Measurements from ENCODE around the gene SLC33A1. TPM values are rescaled to one million over a fixed set of nuclear protein-coding genes. Genes with fewer than 3 reads are reported as not detected.
"Not testable (repeated sequence)": the region's sequence is repeated elsewhere in the genome, so short reads cannot be mapped to it uniquely, and the experiment has no call there.

Gene SLC33A1
- total RNA-seq, 2 experiments from 2014 or later: 24.1 to 24.4 TPM

- CTCF ChIA-PET: interaction anchor here (1.2 to 3.5 kb wide), 5 partner anchors 9 to 67 kb away, joined by 3 to 17 read pairs (median 7); partner anchors contain the start of genes C3orf33 and SLC33A1
- Mint-ChIP-seq H3K4me3 (no peak overlapping the region), H3K27me3 (no peaks in the 10 kb centered on the region), H3K4me1 (peaks cover 41% of the 10 kb centered on the region), H3K27ac (no peak overlapping the region), H3K36me3 (peaks cover 9% of the 10 kb centered on the region), H3K9me3 (ENCODE audit: low read depth) (no peaks in the 10 kb centered on the region)
- ATAC-seq (no peak), DNase-seq (no peak)
Measured at GRCh38 chr3:155872904-155873646, 18.8 kb upstream of the SLC33A1 start.

- H3K9me3 Mint-ChIP-seq (ENCODE audit: low read depth): no peaks in the 10 kb centered on the region
- H3K27me3 Mint-ChIP-seq: no peaks in the 10 kb centered on the region
- DNase-seq (no peak), ATAC-seq (no peak)
- peaks cover 7% of the 10 kb centered on the region for H3K36me3 Mint-ChIP-seq
- CTCF ChIA-PET: interaction anchor here (0.8 to 3.5 kb wide), 12 partner anchors 9 to 520 kb away, joined by 3 to 51 read pairs (median 3); partner anchors contain the start of genes C3orf33 and SLC33A1
- H3K4me1 Mint-ChIP-seq: peaks cover 33% of the 10 kb centered on the region
- H3K27ac Mint-ChIP-seq: peak overlapping the region; percentile 91
- H3K4me3 Mint-ChIP-seq: peak overlapping the region; percentile 93
Measured at GRCh38 chr3:155871746-155872158, 17.5 kb upstream of the SLC33A1 start.

DNA sequence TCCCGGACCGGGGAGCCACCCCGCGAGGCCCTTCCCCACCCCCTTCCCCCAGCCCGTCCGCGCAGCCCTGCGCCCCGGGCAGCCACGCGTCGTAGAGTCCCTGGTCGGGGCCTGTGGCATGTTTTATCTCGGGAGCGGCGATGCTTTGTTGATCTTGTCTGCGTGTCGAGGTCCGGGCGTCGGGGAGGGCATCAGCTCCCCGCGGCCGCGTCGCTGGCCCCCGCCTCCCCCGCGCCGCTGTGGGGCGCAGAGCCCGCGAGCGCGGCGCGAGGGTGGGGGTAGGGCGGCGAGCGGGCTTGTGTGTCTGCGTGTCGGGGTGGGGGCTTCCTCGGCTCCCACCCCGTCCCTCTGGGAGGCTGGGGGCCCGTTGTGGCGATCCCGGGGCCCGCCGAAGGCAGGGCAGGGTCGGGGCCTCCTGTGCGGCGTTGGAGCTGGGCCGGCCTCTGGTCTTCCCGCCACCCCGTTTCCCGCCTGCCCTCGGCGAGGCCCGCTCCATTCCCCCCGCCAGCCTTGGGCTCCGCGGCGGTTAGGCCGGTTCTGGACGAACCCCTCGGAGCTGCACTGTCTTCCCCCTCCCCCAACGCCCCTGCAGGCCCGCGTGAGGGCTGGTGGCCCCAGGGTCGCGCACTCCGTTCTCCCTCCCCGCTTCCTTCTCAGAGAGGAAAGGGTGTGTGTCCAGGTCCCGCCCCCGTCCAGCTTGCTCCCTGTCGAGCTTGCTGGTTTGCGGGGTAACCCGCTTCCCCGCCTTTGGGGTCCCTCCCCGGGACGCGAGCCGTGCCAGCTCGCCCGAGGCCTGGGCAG is 16.9 kb upstream of the SLC33A1 start:
- Mint-ChIP-seq H3K27ac (peak overlapping the region; percentile 91), H3K4me1 (peaks cover 32% of the 10 kb centered on the region), H3K9me3 (ENCODE audit: low read depth) (no peaks in the 10 kb centered on the region), H3K4me3 (peak overlapping the region; percentile 93), H3K36me3 (peaks cover 5% of the 10 kb centered on the region), H3K27me3 (no peaks in the 10 kb centered on the region)
- peak; percentile 26 for ATAC-seq
- CTCF ChIA-PET: interaction anchor here (0.8 to 3.5 kb wide), 11 partner anchors 9 to 519 kb away, joined by 3 to 51 read pairs (median 3); partner anchors contain the start of genes C3orf33 and SLC33A1
- peak; percentile 77 for DNase-seq

- H3K4me3 Mint-ChIP-seq: peak within 1 kb of the TSS; percentile 93
- H3K27ac Mint-ChIP-seq: peak within 1 kb of the TSS; percentile 94
- no peaks in the 10 kb centered on the region for H3K9me3 Mint-ChIP-seq (ENCODE audit: low read depth)
- H3K27me3 Mint-ChIP-seq: no peaks in the 10 kb centered on the region
- peak; percentile 96 for DNase-seq
- CTCF ChIA-PET: interaction anchor here (0.6 to 3.5 kb wide), 13 partner anchors 9 to 516 kb away, joined by 3 to 51 read pairs (median 3); partner anchors contain the start of genes C3orf33 and SLC33A1
- ATAC-seq: peak; percentile 91
- peaks cover 30% of the 10 kb centered on the region for H3K4me1 Mint-ChIP-seq
- peaks cover 4% of the 10 kb centered on the region for H3K36me3 Mint-ChIP-seq
Measured at GRCh38 chr3:155870133-155870944, 16.1 kb upstream of the SLC33A1 start, which contains the start of gene GMPS. TSS of gene GMPS (plus strand) at chr3:155870650. CDS start at chr3:155870871, 221 bp downstream.

DNA sequence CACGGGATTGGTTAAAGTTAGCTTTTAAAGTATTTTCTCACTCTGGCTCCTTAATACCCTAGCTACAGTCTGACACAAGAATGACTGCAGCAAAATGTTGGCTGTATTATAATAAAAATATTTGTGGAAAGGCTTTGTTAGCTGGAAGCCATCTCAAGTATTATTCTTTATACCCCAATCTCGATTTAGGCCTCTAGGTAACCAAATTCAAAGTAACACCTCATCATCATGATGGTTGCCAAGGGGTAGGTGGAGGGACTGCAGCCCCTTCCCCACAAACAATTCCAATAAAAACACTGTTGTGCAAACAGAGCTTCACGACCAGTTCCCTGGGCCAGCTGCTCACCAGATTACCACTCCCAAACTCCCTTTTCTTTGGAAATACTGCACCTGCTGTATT is 15.5 kb upstream of the SLC33A1 start:
- H3K36me3 Mint-ChIP-seq: peaks cover 4% of the 10 kb centered on the region
- CTCF ChIA-PET: interaction anchor here (0.6 to 3.5 kb wide), 9 partner anchors 8 to 515 kb away, joined by 3 to 51 read pairs (median 3); partner anchors contain the start of genes C3orf33 and SLC33A1
- H3K27me3 Mint-ChIP-seq: no peaks in the 10 kb centered on the region
- H3K4me3 Mint-ChIP-seq: peak overlapping the region; percentile 84
- H3K27ac Mint-ChIP-seq: peak overlapping the region; percentile 94
- no peaks in the 10 kb centered on the region for H3K9me3 Mint-ChIP-seq (ENCODE audit: low read depth)
- ATAC-seq (no peak), DNase-seq (no peak)
- peaks cover 27% of the 10 kb centered on the region for H3K4me1 Mint-ChIP-seq

GRCh38 chr3:155863072-155863784 is 9.0 kb upstream of the SLC33A1 start:
- DNase-seq (no peak), ATAC-seq (no peak)
- H3K27me3 Mint-ChIP-seq: no peaks in the 10 kb centered on the region
- H3K4me1 Mint-ChIP-seq: peaks cover 33% of the 10 kb centered on the region
- CTCF ChIA-PET: interaction anchor here (0.6 to 4.6 kb wide), 4 partner anchors 8 to 371 kb away, joined by 3 to 35 read pairs (median 4); partner anchors contain the start of gene C3orf33
- peak overlapping the region; percentile 86 for H3K27ac Mint-ChIP-seq
- no peak overlapping the region for H3K4me3 Mint-ChIP-seq
- no peaks in the 10 kb centered on the region for H3K9me3 Mint-ChIP-seq (ENCODE audit: low read depth)
- no peaks in the 10 kb centered on the region for H3K36me3 Mint-ChIP-seq

GRCh38 chr3:155862290-155862982 is 8.2 kb upstream of the SLC33A1 start:
- peak; percentile 87 for DNase-seq
- ATAC-seq: peak; percentile 91
- not testable (repeated sequence) for H3K9me3 Mint-ChIP-seq (ENCODE audit: low read depth); H3K36me3 Mint-ChIP-seq; H3K27me3 Mint-ChIP-seq
- Mint-ChIP-seq H3K4me1 (peaks cover 33% of the 10 kb centered on the region), H3K4me3 (peak overlapping the region; percentile 9), H3K27ac (peak overlapping the region; percentile 86)
- CTCF ChIA-PET: interaction anchor here (0.6 to 4.6 kb wide), 5 partner anchors 9 to 370 kb away, joined by 3 to 35 read pairs (median 4); partner anchors contain the start of gene C3orf33

- Mint-ChIP-seq H3K27me3 (no peaks in the 10 kb centered on the region), H3K36me3 (no peaks in the 10 kb centered on the region), H3K9me3 (ENCODE audit: low read depth) (no peaks in the 10 kb centered on the region), H3K4me1 (peaks cover 36% of the 10 kb centered on the region), H3K27ac (peak overlapping the region; percentile 86), H3K4me3 (peak overlapping the region; percentile 9)
- CTCF ChIA-PET: interaction anchor here (0.6 to 4.6 kb wide), 5 partner anchors 8 to 56 kb away, joined by 3 to 35 read pairs (median 5); partner anchors contain the start of gene C3orf33
- no peak for ATAC-seq
- no peak for DNase-seq
Measured at GRCh38 chr3:155861476-155862183, 7.4 kb upstream of the SLC33A1 start.

DNA sequence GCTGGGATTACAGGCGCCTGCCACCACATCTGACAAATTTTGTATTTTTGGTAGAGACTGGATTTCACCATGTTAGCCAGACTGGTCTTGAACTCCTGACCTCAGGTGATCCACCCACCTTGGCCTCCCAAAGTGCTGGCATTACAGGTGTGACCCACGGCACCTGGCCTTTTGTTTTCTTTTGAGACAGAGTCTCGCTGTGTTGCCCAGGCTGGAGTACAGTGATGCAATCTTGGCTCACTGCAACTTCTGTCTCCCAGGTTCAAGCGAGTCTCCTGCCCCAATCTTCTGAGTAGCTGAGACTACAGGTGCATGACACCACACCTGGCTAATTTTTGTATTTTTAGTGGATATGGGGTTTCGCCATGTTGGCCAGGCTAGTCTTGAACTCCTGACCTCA is 6.2 kb upstream of the SLC33A1 start:
- H3K36me3 Mint-ChIP-seq; ATAC-seq; DNase-seq; H3K9me3 Mint-ChIP-seq (ENCODE audit: low read depth); H3K27me3 Mint-ChIP-seq; H3K4me3 Mint-ChIP-seq: not testable (repeated sequence)
- Mint-ChIP-seq H3K4me1 (peaks cover 39% of the 10 kb centered on the region), H3K27ac (peak overlapping the region; percentile 76)
- CTCF ChIA-PET: interaction anchor here (4.6 kb wide), 1 partner anchor 54 kb away, joined by 35 read pairs; the partner anchor contains the start of gene C3orf33

DNA sequence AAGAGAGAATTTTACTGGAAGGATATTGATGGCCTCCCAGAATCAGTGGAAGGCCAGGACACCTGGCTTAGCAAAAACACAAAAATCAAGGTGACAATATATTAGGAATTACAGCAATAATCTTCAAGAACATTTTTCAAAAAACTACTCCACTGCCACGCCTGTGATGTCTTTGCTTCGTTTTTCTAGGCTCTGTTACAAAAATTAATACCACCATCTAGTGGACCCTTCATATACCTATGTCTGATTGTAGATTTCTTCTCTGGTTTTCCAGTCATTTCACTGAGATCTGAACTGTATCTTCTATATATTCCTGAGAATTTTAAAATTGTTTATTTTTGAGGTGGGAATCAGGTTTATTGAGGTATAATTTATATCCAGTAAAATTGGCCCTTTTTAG is 5.6 kb upstream of the SLC33A1 start:
- CTCF ChIA-PET: interaction anchor here (2.2 kb wide), 1 partner anchor 54 kb away, joined by 15 read pairs; the partner anchor contains the start of gene C3orf33
- peak overlapping the region; percentile 76 for H3K27ac Mint-ChIP-seq
- peak; percentile 42 for ATAC-seq
- DNase-seq: no peak
- no peak overlapping the region for H3K4me3 Mint-ChIP-seq
- H3K9me3 Mint-ChIP-seq (ENCODE audit: low read depth): no peaks in the 10 kb centered on the region
- H3K36me3 Mint-ChIP-seq: no peaks in the 10 kb centered on the region
- H3K27me3 Mint-ChIP-seq: no peaks in the 10 kb centered on the region
- peaks cover 41% of the 10 kb centered on the region for H3K4me1 Mint-ChIP-seq
